HepG2 (cell line): ENCODE data around the gene HNRNPUL1. TPM values are rescaled to one million over a fixed set of nuclear protein-coding genes. Genes with fewer than 3 reads are reported as not detected.

Source experiments
- ATF2 ChIP-seq: sonication (generic); formaldehyde crosslinking; IDR thresholded peaks from 2 replicates; pipeline ENCODE4 v1.4.0; 2020; ENCODE audit warnings: missing genetic modification reagents
- ERF ChIP-seq: IDR thresholded peaks from 2 replicates; pipeline ENCODE4 v1.6.1; 2018; ENCODE audit warnings: missing biosample characterization, missing genetic modification reagents
- FOXO1 ChIP-seq: sonication (generic); formaldehyde crosslinking; IDR thresholded peaks from 2 replicates; pipeline ENCODE4 v1.4.0; 2020; ENCODE audit warnings: missing genetic modification reagents
- HNRNPH1 ChIP-seq: fragments of 200-400 bp; formaldehyde crosslinking; optimal IDR thresholded peaks from 2 replicates; pipeline ENCODE3; 2017; ENCODE audit warnings: mild to moderate bottlenecking, low read depth, low read length
- MIXL1 ChIP-seq: IDR thresholded peaks from 2 replicates; pipeline ENCODE4 v1.6.1; 2016
- MLXIP ChIP-seq: sonication (generic); formaldehyde crosslinking; IDR thresholded peaks from 2 replicates; pipeline ENCODE4 v1.9.0; 2021; ENCODE audit warnings: missing genetic modification reagents, borderline replicate concordance
- NR2F6 ChIP-seq, 2 experiments: IDR thresholded peaks; 2 replicates each; pipeline ENCODE4 v1.6.1; 2016; ENCODE audit warnings: antibody characterized with exemption in 1 of 2, mild to moderate bottlenecking in 1 of 2
- POLR2A ChIP-seq, 2 experiments: IDR thresholded peaks; 2 replicates each; pipeline ENCODE4 v1.6.1; 2011; ENCODE audit warnings: low read depth in 2 of 2, low read length in 2 of 2, mild to moderate bottlenecking in 1 of 2, moderate library complexity in 1 of 2; ENCODE audit not compliant: insufficient read depth in 1 of 2
- SMARCC2 ChIP-seq: fragments of 450-650 bp; IDR thresholded peaks from 2 replicates; pipeline ENCODE4 v1.6.1; 2017; ENCODE audit warnings: antibody characterized with exemption, mild to moderate bottlenecking
- SP4 ChIP-seq: sonication (generic); formaldehyde crosslinking; IDR thresholded peaks from 2 replicates; pipeline ENCODE4 v1.8.1; 2023; ENCODE audit warnings: mild to moderate bottlenecking, missing genetic modification reagents
- STAG1 ChIP-seq: sonication (generic); formaldehyde crosslinking; IDR thresholded peaks from 2 replicates; pipeline ENCODE4 v1.4.0; 2020; ENCODE audit warnings: missing genetic modification reagents
- ZBTB10 ChIP-seq: sonication (generic); formaldehyde crosslinking; IDR thresholded peaks from 2 replicates; pipeline ENCODE4 v1.4.0; 2020; ENCODE audit warnings: missing genetic modification reagents, borderline replicate concordance
- ZEB1 ChIP-seq: IDR thresholded peaks from 2 replicates; pipeline ENCODE4 v1.6.1; 2012; ENCODE audit warnings: mild to moderate bottlenecking, low read depth, inconsistent platforms; ENCODE audit not compliant: insufficient replicate concordance
- ZFAT ChIP-seq: sonication (generic); formaldehyde crosslinking; conservative IDR thresholded peaks from 2 replicates; pipeline ENCODE4 v1.8.1; 2023; ENCODE audit warnings: missing genetic modification reagents, inconsistent platforms
- ZNF24 ChIP-seq: fragments of 450-650 bp; IDR thresholded peaks from 2 replicates; pipeline ENCODE4 v1.6.1; 2017; ENCODE audit warnings: antibody characterized with exemption, mild to moderate bottlenecking
- ZNF563 ChIP-seq: sonication (generic); formaldehyde crosslinking; IDR thresholded peaks from 2 replicates; pipeline ENCODE4 v1.8.0; 2022; ENCODE audit warnings: mild to moderate bottlenecking, moderate library complexity, missing genetic modification reagents
- ZNF615 ChIP-seq: sonication (generic); formaldehyde crosslinking; IDR thresholded peaks from 2 replicates; pipeline ENCODE4 v1.5.0; 2020; ENCODE audit warnings: mild to moderate bottlenecking, missing genetic modification reagents, borderline replicate concordance
- ZNF792 ChIP-seq: IDR thresholded peaks from 2 replicates; pipeline ENCODE4 v1.6.1; 2016
- polyA plus RNA-seq, 8 experiments: library from polyadenylated mRNA; depleted of rRNA in 3 of 8; stranded (reverse) in 7 of 8; unstranded in 1 of 8; fragments of >200 nt; fragmentation: Illumina TruSeq in 4 of 8; extraction: Trizol in 4 of 8; gene quantifications; 2 replicates each; pipeline versions ENCODE4 v1.2.1 to v1.2.3, GENCODE V29; 2011 to 2016; ENCODE audit warnings: low read depth in 4 of 8, missing spikeins in 1 of 8, mixed read lengths in 1 of 8; ENCODE audit not compliant: insufficient read depth in 1 of 8
- total RNA-seq, 5 experiments: library from RNA; depleted of rRNA; stranded (reverse); fragments of >200 nt; fragmentation: Illumina TruSeq; extraction: Trizol; gene quantifications; 2 replicates each; pipeline ENCODE4 v1.2.3, GENCODE V29; 2016; ENCODE audit warnings: low read depth in 1 of 5
- TF ChIP-seq, protein P1 (sequence below): sonication (generic); formaldehyde crosslinking; IDR thresholded peaks from 2 replicates; pipeline ENCODE4; 2020; ENCODE audit warnings: missing genetic modification reagents, mild to moderate bottlenecking, borderline replicate concordance
- TF ChIP-seq, protein P2 (sequence below): sonication (generic); formaldehyde crosslinking; IDR thresholded peaks from 2 replicates; pipeline ENCODE4 v1.5.0; 2020; ENCODE audit warnings: mild to moderate bottlenecking, missing genetic modification reagents, borderline replicate concordance

HNRNPUL1 gene
- total and polyA plus RNA-seq, 2 of the 13 experiments (the other 11 are each of a cell fraction or from before 2014, with no cell fraction given): 30.9 to 81.7 TPM

DNA sequence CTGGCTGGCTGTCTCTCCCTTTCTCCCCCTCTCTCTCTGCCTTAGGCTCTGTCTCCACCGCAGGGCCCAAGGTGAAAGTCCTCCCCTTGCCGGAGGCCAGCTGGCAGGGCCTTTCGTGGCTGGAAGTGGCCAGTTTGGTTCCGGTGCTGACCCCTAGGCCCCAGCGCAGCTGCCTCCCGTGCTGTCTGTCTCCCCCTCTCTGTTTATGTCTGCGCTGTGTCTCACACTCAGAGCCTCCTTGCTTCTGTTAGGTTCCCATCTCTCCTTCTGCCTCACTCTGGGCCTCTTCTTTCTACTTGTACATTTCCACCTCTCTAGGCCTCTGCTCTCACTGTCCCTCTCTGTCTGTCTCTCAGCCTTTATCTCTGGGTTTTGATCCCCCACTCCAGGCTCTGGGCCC, 58.9 kb downstream of the HNRNPUL1 start (continued):
- TF ChIP-seq, protein P1, sequence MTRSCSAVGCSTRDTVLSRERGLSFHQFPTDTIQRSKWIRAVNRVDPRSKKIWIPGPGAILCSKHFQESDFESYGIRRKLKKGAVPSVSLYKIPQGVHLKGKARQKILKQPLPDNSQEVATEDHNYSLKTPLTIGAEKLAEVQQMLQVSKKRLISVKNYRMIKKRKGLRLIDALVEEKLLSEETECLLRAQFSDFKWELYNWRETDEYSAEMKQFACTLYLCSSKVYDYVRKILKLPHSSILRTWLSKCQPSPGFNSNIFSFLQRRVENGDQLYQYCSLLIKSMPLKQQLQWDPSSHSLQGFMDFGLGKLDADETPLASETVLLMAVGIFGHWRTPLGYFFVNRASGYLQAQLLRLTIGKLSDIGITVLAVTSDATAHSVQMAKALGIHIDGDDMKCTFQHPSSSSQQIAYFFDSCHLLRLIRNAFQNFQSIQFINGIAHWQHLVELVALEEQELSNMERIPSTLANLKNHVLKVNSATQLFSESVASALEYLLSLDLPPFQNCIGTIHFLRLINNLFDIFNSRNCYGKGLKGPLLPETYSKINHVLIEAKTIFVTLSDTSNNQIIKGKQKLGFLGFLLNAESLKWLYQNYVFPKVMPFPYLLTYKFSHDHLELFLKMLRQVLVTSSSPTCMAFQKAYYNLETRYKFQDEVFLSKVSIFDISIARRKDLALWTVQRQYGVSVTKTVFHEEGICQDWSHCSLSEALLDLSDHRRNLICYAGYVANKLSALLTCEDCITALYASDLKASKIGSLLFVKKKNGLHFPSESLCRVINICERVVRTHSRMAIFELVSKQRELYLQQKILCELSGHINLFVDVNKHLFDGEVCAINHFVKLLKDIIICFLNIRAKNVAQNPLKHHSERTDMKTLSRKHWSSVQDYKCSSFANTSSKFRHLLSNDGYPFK (CRISPR knock-in tag): no peak
- TF ChIP-seq ATF2 (no peak), POLR2A (IDR thresholded peaks at IDR 0.05; ENCODE audit: insufficient read depth in 1 of 2, low read depth in 2 of 2, low read length in 2 of 2) (no peak), ZNF792 (CRISPR knock-in tag) (peak; percentile 15; the same call in 1 of the 2 replicates), MLXIP (no peak), ZEB1 (no peak), ZNF563 (CRISPR knock-in tag) (no peak), ZNF615 (no peak), MIXL1 (CRISPR knock-in tag) (no peak), ERF (CRISPR knock-in tag) (0 out of 2 replicates have a peak, but pooled peaks have one; percentile 7), FOXO1 (CRISPR knock-in tag) (0 out of 2 replicates have a peak, but pooled peaks have one; percentile 13), HNRNPH1 (no peak), SMARCC2 (no peak), STAG1 (no peak), ZFAT (CRISPR knock-in tag) (no peak), SP4 (CRISPR knock-in tag) (no peak), NR2F6 (IDR thresholded peaks at IDR 0.05) (peak; percentile 31; the same call in 1 of the 2 replicates), NR2F6 (CRISPR knock-in tag; IDR thresholded peaks at IDR 0.05) (peak; percentile 82), ZNF24 (no peak), ZBTB10 (CRISPR knock-in tag) (no peak)
- TF ChIP-seq, protein P2, sequence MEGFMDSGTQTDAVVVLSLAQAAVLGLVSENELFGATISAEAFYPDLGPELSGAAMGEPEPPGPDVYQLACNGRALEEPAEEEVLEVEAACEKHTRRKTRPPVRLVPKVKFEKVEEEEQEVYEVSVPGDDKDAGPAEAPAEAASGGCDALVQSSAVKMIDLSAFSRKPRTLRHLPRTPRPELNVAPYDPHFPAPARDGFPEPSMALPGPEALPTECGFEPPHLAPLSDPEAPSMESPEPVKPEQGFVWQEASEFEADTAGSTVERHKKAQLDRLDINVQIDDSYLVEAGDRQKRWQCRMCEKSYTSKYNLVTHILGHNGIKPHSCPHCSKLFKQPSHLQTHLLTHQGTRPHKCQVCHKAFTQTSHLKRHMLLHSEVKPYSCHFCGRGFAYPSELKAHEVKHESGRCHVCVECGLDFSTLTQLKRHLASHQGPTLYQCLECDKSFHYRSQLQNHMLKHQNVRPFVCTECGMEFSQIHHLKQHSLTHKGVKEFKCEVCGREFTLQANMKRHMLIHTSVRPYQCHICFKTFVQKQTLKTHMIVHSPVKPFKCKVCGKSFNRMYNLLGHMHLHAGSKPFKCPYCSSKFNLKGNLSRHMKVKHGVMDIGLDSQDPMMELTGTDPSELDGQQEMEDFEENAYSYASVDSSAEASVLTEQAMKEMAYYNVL (CRISPR knock-in tag): no peak
